NCI-H2196 (cell line): ENCODE results near the gene NPDC1.
"Not testable (repeated sequence)": the region's sequence is repeated elsewhere in the genome, so short reads cannot be mapped to it uniquely, and the experiment has no call there.

Source experiments
- DNase-seq: peaks from one replicate; lab custom pipeline; 2025; ENCODE audit not compliant: unreplicated experiment; lab: John Stamatoyannopoulos, UW

Gene NPDC1

DNA sequence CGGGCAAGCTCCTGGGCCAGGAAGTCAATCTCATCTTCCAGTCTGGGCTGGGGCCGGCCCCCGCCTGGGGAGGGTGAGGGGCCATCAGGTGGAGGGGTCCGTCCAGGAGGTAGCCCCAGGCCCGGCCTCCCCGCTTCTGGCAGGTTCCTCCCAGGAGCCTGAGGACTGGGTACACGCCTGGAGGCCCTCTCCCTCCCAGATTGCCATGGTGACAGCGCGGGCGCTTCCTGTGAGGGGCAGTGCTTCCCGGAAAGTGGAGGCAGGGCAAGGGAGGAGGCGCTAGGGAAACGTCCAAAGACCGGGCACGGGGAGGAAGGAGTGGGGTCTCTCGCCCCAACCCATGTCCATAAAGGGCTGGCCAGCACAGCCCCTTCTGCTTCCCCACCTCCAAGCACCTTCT is 4.9 kb downstream of the NPDC1 start:
- no peak for DNase-seq

DNA sequence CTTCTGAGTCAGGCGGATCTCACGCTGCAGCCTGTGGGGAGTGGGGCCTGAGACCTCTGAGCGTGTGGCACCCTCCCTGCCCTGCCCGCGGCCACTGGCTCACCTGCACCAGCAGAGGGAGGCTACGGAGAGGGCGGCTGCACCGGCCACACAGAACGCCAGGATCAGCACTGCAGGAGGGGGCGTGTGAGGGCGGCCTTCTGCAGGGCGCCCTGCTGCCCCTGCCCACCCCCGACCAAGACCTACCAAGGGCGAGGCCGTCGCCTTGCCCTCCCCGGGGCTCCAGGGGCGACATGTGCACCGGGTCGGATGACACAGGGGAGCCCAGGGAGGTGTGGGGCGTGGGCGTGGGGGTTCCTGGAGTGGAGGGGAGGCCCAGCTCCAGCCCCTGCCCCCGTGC is 5.4 kb downstream of the NPDC1 start:
- DNase-seq, result no peak

DNA sequence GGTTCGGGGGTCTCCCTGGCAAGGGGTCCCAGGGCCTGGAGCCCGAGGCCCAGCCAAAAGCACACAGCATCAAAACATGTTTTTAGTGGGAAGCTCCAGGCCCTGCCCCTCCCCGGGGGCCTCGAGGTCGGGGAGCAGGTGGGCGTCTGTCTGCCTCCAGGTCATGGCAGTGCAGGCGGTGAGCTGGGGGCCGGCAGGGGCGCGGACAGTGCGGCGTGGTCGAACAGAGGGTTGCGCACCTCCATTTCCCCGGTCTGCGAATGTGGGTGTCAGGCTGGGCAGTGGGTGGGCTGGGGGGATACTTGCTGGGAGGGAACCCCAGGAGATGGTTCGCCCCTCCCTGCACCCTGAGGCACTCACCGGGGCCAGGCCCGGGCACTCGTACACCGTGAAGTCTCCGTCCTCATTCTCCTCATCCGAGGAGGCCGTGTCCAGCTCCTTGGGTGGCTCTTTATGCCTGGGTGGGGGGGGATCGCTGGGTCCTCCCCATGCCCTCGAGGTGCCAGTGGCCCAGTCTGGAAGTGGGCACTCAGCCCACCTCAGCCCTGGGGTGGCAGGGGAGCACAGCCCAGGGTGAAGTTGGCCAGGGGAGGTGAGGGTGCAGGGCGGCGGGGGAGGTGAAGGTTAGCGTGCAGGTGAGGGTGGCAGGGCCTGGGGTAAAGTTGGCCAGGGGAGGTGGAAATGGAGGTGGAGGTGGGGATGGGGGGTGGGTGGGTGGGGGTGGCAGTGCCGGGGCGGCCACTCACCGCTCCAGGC is 6.2 kb downstream of the NPDC1 start:
- DNase-seq, result no peak

DNA sequence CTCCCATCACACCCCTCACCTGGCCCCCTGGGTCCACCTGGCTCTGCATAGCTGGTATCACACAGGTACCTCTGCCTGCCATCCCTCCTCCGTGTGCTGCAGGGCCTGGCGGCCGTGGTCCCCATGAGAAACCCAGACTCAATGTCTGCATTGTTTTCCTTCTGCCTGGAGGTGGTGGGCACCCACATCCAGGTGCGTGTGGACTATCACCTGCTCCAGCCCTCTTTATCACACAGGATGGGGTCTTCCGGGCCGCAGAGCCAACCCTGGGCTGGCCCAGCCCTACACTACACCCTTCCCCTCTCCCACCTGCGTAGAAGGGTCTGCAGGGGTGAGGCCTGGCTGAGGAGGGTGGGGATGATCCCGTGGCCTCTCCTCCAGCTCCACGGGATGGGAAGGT is 7.1 kb downstream of the NPDC1 start:
- no peak for DNase-seq

DNA sequence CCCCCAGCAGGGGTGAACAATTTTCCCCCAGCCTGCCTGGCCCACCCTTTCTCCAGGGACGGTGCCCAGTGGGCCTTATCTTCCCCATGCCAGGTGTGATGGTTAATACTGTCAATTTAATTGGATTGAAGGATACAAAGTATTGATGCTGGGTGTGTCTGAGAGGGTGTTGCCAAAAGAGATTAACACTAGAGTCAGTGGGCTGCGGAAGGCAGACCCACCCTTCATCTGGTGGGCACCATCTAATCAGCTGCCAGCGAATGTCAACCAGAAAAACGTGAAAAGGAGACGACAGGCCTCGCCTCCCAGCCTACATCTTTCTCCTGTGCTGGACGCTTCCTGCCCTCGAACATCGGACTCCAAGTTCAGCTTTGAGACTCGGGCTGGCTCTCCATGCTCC is 8.5 kb downstream of the NPDC1 start:
- DNase-seq, result no peak

DNA sequence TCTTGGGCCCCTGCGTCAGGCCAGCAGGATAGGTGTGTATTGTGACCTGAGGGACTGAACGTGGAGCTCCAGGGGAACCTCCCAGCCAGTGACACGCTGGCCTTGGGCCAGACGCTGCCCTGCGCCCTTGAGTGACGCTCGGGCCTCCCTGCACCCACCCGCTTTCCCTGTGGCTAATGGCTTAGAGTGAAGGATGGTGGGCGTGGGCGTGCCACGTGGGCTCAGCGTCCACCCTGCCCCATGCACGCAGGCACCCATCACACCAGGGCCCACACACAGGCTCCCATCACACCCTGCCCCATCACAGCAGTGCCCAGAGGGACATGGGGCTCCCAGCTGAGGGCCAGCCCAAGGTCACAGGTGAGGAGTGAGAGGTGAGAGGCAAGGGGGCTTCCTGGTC is 8.9 kb downstream of the NPDC1 start:
- DNase-seq, result no peak

DNA sequence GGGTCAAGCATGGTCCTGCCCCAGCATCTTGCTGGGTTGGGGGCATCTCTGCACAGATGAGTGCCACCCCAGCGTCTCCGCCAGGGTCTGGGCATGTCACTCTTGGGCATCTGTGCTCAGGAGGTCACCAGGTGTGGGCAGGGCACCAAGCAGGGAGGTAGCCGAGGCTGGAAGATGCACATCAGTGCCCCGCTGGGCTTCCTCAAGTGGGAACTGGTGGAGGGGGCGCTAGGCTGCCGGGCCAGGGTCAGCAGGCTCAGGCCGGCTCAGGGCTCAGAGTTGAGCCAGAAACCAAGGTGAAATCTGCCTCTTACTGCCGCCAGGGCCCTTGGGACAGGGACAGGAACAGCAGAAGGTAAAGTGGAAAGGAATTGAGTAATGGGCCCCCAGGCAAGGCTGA is 10.0 kb downstream of the NPDC1 start:
- DNase-seq, result no peak

DNA sequence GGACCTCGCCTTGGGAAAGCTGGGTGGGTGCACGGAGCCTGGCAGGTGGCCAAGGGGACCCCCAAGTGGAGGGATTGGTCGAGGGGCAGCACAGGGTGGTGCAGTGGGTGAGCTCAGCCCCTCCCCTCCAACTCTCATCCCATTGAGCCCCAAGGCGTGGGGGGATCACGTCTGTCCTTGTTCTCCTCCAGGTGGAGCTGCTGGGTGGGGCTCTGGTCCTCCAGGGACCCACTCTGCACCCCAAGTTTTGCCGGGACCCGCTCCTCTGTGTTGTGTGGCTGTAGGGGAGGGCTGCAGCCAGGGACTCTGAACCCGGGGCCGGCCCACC is 10.5 kb downstream of the NPDC1 start:
- DNase-seq, result no peak

DNA sequence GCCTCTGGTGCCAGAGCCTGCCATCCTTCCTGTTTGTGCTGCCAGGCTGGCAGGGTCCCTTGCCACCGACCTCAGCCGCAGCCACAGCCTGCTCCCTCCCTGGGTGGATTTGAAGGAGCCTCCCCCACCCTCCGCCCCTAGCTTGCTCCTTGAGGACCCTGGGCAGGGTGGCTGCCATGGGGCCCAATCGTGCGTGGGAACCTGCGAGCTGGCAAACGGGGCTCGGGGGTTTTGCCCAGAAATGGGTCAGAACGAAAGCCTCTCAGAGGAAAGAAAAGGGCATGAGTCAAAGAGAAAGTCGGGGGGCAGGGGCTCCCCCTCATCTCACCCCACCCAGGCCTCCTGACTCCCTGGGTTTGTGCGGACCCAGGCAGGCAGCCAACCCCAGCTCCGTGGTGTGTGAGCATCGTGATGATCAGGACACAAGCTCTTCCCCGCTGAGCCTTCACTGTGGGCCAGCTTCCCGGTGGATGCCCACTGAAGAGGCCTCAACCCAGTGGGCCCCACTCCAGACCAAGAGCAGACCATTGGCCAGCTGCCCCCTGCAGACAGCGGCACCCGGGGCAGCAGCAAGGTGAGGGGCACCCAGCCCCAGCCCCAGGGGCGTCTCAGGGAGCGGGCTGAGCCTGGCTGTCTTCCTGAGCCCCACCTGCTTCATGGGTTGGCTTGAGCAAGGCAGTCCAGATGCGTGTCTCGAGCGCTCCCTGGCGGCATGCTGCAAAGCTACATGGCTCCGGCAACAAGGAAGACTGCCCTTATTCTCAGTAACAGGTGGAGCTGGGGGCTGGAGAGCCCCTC is 11.1 kb downstream of the NPDC1 start:
- peak; percentile 89 for DNase-seq

DNA sequence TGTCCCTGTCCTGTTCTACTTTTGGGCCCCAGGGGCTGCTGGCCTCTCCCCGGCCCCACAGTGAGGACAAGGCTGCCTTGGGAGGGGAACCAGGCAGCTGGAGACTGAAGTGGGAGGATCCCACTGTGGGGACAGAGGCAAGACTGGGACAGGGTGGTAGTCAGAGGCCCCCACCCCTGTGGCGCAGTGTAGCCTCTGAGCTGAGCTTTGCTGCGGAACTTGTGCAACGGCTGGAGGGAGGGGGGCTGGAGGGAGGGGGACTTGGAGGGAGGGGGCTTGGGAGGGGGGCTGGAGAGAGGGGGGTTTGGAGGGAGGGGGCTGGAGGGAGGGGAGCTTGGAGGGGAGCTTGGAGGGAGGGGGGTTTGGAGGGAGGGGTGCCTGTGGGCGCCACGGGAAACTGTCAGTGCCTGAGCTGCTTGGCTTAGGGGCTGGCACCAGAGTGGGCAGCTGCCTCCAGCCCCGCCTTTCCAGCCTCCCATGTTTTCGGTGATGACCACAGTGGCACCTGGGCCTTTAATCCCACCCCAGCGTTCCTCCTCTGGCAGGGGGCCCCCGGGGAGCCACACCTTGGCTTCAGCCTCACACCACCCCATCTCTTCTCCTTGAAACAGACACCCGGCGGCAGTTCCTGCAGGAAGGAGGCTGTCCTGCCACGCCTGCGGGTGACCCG is 11.8 kb downstream of the NPDC1 start:
- DNase-seq, result no peak

DNA sequence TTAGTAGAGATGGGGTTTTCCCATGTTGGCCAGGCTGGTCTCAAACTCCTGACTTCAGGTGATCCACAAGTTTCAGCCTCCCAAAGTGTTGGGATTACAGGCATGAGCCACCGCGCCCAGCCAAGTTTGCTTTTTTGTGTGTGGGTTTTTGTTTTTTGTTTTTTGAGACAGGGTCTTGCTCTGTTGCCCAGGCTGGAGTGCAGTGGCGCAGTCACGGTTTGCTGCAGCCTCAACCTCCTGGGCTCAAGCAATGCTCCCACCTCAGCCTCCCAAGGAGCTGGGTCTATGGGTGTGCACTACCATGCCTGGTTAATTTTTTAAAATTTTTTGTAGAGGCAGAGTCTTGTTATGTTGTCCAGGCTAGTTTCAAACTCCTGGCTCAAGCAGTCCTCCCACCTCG is 12.5 kb downstream of the NPDC1 start:
- DNase-seq, result not testable (repeated sequence)

DNA sequence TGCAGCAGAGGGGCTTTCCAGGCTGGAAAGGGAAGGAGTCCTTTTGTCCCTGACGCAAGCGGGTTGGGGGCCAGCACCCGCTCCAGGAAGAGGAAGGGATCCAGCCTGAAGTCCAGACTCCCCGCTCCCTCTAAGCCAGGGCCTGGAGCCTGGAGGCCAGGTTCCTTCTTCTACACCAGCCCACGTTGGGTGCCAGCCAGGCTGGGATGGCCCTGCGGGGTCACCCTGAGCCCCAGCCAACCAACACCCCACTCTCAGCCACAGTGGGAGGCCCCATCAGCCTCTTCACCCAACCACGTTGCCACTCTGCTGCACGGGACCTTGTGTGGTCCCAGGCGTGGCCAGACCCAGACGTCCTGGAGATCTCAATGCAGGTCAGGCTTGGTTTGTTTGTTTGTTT is 13.1 kb downstream of the NPDC1 start:
- no peak for DNase-seq

DNA sequence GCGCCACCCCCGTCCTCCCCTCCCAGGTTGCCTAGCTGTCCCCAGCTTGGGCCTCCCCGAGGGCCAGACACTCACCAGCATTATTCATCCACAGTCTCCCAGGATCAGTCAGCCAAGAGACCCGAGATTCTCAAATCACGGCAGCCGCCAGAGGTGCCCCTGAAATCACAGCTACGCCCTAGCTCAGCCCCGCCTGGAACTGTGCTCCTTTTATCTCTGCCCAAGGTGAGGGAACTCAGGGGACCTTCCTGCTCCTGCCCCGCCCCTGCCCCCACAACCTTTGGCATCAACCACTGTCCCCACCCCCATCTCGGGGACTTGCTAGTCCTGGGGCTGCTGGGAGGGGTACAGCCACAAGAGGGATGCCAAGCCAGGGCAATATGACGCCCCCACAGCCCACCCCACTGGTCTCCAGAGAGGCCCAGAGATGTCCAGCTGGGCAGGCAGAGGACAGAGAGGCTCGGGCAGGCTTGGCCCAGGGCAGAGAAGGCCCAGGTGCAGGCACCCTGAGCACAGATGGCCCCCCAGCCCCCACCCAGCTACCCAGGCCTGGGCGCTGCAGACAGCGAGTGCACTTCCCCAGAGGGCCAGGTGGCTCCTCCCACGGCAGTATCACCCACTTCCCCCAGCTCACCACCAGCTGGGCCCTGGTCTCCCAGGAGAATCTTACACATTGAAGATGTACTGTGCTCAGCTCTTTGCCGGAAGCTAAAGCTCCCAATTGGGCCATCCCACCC is 13.9 kb downstream of the NPDC1 start, which contains the start of gene FUT7:
Gene FUT7 (minus strand): TSS at position 185 of the 737 bp plus-strand sequence. CDS start 97 bp downstream, at position 88.
- DNase-seq, result no peak

DNA sequence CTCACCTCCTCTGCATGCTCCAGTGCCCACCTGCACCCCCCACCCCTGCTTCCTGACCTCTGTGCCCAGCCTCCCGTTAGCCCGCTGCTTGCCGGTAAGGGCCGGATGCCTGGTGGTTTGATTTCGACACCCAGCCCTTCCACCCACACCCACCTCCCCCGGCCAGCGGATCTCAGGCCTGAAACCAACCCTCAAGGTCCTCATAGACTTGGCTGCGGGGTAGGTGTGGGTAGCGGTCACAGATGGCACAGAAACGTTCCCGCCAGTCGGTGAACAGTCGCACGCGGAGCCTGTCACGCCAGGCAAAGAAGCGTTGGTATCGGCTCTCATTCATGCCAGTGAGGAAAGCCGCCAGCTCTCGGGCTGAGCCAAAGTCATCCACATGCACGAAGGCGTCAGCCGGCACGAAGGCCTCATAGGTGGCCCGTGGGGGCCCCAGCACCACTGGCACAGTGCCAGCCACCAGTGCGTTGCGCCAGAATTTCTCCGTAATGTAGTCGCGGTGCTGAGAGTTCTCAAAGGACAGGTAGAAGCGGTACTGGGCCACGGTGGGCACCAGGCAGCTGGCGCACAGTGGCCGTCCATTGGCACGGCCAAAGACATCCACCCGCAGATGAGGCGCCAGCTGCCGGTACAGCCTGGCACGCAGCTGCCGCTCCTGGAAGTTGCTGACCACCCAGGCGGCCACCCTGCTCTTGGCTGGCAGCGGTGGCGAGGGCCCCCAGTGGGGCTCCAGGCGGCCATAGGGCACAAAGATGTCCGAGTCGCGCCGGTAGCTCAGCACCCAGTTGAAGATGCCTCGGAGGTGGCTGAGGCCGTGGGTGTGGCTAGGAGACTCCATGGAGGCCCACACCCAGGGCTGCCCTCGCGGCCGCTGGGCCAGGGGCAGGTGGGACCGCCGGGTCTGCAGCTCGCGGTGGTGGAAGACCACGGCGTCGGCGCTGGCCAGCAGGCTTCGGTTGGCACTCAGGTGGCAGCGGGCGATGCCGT is 15.1 kb downstream of the NPDC1 start:
- DNase-seq, result no peak

DNA sequence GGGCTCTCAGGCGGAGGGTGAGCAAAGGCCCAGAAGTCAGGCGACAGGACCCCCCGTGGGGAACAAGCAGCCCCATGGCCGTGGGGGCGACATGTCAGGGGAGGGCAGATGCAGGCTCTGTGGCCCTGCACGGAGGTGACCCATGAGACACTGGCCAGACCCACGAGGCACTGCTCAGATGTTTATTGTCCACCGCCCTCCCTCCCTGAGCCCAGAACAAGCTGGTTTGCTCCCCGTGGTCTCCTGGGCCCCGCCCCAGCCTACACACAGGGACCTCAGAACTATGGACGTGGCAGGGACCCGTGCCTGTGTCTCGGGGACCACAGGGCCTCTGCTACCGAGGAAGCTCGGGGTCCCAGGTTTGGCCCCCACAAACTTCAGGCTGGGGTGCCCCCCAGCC is 16.0 kb downstream of the NPDC1 start:
- DNase-seq, result no peak

DNA sequence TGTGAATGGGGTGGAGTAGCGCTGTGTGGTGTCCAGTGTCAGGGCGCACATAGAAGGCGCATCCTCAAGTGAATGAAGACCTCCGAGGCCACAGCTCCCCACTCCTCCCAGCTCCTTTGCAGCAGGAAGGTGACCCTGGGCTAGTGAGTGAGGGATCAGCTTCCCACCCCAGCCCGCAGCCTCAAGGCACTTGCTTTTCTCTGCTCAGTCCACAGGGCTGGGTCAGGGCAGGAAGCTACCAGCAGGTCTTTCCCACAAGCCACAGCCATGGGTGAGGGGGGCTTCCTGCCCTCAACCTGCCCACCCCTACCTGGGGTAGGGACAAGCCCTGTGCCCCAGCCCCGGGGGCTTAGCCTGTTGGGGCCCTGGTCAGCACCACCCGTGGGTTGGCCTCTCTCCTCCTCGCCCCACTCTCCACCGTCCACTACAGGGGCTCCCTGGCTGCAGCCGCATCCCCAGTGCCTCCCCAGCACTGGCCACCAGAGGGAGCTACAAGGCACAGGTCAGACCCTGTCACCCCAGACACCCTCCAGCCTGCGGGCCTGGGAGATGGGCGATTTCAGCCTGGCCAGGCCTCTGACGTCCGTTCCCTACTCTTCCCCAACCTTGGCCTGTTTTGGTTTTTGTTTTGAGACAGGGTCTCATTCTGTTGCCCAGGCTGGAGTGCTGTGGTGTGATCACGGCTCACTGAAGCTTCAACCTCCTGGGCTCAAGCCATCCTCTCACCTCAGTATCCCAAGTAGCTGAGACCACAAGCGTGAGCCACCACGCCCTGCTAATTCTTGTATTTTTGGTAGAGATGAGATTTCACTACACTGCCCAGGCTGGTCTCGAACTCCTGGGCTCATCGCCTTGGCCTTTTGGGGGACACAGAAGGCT is 16.7 kb downstream of the NPDC1 start:
- DNase-seq, result peak; percentile 73

DNA sequence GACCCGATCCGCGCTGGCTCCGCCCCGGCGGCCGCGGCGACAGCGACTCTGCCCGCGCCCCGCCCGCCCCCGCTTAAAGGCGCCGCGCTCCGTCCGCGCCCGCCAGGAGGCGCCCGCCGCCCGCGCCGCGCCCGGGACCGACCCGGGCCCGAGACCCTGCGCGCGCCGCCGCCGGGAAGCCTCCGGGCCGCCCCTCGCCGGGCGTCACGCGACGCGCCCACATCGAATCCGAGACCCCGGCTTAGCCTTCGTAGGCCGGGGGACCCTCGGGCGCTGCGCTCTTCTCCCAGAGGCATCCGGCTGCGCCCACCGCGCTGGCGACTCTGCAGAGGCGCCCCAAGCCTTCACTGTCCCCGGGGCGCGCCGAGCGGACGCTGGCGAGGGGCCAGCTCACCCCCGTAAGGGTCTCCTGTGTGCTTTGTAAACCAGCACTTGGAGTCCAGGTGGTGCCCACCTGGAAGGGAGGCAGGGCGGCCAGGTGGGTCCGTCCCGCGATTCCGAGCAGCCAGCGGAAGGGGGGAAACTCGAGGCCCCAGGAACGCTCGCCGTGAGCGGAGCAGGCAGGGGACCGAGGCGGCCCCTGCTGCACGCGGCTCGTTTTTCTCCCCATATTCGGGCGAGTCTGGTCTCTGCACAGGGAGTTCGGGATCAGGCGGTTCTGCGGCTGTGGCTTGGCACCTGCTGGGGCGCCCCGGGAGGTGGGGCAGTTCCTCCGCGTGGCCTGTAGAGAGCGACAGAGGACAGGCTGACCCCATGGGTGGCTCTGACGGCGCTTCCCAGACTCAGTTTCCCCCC is 17.5 kb downstream of the NPDC1 start:
- DNase-seq, result peak; percentile 84
